Bone marrow (tissue), 2 donors: ENCODE data around the gene TFF2.
A peak's percentile ranks its signal among the peaks of the same experiment; 100 is the strongest.

Source experiments
- DNase-seq, 2 donors: peaks; one replicate each; lab custom pipeline; 2025; lab: John Stamatoyannopoulos, UW

Gene TFF2

DNA sequence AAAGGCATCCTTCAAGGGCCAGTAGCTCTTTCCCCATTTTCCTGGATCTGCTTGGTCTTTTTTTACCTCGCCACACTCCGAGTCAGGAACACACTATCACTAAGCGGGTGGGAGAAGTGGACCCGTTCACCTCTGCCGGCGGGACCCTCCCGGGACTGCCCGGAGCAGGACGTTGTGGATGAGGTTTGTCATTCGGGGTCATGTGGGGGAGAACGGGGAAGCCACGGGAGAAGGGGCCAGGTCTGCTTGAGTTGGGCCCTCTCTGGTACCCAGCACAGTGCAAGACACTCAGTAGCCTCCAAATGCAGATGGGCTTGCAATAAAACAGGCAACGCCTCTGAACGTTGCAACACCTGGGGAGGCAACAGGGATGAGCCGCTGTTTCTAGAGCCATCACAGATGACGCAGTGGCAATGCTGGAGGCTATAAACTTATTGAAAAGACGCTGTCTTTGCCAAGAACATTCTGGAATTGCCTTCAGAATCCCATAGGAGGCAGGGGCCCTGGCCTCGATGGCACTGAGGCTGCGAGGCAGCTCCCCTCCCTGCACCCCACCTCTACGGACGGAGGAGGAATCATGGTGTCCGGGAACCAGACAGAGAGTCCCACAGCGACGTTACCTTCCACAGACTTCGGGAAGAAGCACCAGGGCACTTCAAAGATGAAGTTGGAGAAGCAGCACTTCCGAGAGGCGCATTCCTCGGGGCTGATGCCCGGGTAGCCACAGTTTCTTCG, 3.8 kb downstream of the TFF2 start:
- no peak for DNase-seq

- no peak for DNase-seq
These were observed 4.4 kb downstream of the TFF2 start for GRCh38 chr21:42346441-42346840.

- DNase-seq: no peak
These were observed 6.2 kb downstream of the TFF2 start for GRCh38 chr21:42344631-42345030.

GRCh38 chr21:42343963-42344510, 6.8 kb downstream of the TFF2 start:
- DNase-seq: no peak

DNA sequence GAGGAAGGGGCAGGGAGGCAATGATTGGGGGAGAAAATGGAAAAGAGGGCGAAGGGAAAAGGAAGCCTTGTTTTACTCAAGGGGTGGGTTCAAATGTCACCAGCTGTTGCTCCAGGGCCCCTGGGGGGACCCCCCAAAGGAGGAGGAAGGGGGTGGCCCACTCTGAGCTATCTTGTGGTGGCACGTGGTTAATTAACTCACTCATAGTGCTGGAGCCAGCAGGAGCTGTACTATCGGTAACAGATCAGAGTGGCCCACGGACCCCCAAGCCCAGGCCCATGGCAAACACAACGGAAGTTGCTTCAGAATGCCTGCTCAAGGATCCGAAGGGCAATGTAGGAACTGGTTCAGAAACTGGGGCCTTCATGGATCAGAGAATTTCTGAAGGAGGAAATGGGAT, 7.2 kb downstream of the TFF2 start:
- no peak for DNase-seq

DNA sequence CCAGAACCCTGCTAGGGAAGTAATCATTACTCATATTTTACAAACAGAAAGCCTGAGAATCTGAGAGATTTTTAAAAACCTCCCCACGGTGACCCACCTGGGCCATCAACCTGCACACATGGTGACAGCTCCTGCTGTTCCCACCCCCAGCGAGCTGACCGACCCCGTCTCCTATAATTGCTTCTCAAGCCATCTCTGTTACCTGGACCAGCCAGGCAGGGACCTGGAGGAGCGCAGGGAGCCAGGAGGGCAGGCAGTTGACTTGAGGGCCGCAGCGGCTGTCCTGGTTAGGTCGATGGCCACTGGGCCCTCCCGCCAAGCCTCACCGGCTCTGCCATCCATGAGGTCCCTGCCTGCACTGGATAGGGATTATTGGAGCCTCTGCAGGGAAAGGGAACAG, 7.7 kb downstream of the TFF2 start:
- no peak for DNase-seq

- DNase-seq: no peak
These were observed 8.8 kb downstream of the TFF2 start for GRCh38 chr21:42341776-42342542.

DNA sequence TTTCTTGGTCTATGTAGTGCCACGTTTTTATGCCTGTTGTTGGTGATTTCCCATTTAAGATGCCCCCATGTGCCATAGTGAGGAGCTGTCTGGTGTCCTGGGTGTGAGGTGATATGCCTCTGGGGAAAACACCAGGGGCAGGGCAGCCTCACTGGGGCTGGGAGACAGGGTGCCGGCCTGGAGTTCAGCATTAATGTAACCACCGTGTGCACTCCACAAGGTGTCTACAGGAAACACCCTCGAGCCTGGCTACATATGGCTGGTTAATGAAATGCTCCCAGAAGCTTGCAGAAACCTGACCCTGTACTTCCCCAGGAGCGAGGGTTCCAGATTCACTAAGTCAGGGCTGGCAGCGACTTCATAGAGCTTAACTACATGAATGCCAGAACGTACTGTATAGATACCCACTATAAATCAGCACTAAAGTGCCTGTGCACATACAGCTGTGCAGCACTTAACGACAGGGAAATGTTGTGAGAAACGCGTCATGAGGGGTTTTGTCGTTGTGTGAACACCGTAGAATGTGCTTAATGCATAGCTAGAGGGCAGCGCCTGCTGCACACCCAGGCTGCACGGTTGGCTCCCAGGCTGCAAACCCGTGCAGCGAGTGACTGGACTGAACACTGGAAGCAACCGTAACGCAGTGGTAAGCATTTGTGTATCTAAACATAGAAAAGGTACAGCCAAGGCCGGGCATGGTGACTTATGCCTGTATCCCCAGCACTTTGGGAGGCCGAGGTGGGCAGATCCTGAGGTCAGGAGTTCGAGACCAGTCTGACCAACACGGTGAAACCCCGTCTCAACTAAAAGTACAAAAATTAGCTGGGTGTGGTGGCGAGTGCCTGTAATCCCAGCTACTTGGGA, 10.4 kb downstream of the TFF2 start:
- DNase-seq: no peak

- no peak for DNase-seq
These were observed 11.8 kb downstream of the TFF2 start for GRCh38 chr21:42338729-42339715.

DNA sequence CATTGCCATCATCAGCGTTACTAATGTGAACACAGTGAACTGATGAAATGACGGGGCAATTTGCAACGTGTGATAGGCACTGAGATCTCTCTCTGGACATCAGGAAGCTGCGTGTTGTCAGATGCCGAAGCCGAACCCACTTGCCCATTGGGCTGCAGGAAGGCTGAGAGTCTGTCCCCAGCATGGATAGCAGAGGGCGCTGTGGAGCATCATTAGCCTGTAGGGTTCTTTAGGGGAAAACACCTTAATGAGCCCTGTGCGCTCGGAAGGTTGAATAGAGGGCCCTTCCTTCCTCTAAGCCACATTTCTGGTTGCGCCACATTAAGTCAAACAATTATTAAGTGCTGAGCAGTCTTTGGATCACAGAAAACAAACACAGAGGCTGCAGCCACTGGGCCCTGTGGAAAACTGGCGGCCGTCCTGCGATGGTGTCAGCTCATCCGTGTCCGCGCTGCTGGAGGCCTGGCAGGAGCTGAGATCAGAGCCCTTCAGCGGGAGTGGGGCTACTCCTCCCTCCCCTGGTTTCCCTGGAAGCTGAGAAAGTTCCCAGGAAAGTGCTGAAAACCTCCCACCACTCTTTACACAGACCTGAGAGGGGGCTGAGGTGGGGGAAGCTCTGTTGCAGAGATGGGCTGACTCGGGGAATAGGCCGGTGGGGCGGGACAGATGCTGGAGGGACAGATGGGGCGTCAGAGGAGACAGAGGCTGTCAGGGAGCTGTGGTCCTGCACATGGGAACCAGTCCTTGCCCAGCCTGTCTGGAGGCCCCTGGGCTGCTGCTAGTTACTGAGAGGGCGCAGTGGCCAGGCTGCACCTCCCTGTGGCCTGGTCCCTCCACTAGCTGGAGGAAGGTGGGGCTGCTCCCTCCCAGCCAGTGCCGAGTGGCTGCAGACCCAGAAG, 12.7 kb downstream of the TFF2 start:
- peak; percentile 7 to 39 for DNase-seq

DNA sequence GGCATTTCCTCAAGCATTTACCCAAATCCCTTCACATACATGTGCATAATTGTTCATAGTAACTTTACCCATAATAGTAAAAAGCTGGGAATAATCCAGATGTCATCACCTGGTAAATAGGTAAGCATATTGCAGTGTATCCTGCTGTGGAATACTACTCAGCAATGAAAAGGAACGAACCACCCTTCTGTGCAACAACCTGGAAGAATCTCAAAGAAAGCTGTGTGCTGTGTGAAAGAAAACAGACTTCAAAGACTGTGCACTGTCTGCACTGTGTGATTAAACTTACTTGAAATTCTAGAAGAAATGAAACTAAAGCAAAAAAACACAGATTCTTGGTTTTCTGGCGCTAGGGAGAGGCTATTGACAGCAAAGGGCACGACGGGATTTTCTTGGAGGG, 13.5 kb downstream of the TFF2 start:
- DNase-seq: no peak

DNA sequence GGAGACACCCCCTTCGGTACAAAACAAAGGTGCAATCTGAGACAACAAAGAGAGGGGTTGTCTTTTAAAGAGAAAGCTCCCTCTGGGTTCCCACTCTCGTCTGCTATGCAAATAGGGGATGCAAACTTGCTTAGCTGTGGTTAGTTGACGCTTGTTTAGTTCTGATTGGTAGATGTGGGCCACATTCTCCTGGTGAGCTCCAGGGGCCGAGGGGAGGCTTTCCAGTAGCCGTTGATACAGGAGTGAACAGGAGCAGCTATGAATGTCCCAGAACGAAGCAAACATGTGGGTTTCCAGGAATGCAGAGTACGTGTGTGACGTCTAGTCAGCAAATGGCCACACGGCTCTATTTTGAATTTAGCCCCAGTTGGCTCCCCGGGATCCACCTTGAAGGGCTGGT, 14.7 kb downstream of the TFF2 start:
- DNase-seq: no peak

DNA sequence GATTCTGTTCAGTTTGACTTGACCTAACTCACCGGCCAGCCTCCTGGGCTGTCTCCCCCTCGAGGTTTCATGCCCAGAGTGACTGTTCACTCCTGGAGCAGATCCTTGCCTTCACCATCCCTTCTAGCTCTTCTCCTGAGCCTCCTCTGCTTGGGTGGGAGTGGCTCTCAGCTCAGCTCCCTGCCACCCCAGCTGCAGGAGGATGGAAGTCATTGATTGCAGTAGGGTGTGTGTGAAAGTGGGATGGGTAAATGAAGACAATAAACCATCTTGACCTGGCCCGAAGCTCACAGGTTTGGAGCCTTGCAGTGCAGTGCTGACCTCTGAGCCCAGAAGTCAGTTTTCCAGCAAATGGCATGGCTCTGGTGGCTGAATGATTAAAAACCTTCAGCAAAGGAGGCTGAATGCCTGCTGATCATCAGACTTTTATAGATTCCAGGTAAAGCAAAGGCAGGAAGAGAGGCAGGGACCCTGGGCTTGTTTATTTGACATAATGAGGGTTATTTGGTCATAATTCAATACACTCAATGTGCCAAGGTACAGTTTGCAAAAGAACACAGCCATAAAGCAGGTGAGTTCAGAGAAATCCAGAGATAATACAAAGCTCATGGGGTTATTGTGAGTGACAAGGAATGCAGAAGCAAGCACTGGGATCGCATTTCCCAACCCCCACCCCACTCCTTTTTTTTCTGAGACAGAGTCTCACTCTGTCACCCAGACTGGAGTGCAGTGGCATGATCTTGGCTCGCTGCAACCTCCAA, 18.1 kb downstream of the TFF2 start:
- DNase-seq: no peak

DNA sequence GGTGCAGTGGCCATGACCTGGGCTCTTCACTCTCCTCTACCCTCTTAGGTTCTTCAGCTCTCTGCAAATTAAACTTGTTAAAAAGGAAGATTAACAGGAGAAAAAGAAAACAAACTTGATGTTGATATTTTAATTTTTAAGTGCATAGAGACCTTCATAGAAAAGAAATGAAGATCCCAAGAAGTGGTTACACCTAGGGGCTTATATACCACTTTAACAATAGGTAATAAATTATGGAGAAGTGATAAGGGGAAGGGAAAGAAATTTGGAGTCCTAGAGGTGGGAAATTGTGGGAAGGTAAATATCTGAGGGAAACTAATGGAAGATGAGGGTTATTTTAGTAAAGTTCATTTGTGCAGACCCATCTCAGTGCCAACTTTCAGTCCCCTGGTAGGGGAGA, 19.1 kb downstream of the TFF2 start:
- DNase-seq: no peak

DNA sequence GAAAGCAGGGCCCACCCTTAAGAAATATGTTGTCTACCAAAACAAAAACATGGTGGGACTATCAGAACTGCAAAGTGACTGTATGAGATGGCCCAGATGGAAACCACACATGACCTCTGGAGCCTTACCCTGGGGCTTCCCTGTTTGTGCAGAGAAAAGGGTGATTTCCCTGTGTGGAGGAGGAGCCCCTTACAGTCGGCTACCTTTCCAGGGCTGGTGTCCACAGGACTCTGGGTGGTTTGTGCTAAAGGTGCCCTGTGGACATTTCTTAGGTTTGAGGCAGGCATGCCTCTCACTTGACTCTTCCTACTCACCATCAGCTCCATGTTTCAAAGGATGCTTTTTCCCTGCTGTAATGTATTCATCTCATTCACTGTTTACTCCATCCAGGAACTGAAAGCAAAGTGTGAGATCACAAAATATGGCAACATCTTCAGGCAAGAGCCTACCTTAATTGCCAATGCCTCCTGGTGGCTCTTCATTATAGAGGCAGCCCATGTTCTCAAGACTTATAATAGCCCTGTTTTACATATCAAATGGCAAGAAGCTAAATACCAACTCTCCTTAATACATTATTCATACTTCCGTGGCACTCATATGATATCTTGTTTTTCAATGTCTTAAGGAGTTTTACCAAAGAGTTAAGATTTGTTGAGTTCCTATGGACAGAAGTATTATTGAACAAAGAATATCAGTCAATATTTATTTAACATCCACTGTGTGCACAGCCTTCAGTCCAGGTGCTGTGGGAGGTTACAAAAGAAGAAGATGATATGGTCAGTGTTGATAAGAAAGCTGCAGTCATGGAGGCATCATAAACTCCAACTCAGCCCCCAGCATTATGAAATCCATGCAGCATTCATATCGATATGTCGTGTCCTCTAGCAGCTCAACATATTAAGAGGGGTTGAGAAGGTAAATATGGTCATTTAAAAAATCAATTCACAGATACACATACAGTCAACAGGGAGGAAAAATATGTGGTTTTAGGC, 20.1 kb downstream of the TFF2 start:
- no peak for DNase-seq

DNA sequence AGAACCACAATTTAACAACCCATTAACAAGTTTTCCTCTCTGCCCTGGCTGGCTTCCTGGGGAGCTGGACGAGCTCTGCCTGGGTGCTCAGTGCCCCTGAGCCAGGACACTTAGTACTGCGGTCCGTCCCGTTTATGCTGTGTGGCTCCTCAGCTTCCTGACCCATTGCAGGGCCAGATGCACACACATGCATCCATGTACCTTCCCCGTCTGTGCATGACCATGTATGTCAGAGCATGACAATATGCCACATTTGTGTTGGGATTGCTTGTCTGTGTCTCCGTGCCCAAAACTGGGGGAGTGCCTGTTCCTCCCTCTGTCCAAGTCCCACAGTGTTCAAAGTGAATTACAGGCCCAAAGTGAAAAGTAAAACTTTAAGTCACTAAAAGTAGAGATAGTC, 25.9 kb downstream of the TFF2 start:
- DNase-seq: no peak

DNA sequence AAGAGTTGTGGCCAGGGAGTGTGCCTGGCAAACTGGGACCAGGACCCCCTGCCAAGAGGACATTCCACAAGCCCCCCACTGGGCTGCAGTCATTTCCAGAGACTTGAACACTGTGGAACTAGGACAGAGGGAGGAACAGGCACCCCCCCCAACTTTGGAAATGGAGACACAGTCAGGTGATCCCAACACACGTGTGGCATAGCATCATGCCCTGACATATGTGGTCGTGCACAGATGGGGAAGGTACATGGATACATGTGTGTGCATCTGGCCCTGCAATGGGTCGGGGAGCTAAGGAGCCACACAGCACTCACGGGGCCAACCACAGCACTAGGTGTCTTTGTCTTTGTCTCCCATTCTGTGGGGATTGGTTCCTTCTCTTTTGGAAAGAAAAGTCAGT, 28.9 kb downstream of the TFF2 start:
- DNase-seq: no peak

- DNase-seq: no peak
These were observed 29.6 kb downstream of the TFF2 start for GRCh38 chr21:42321231-42321630.
